ENCODE data around the gene PNLIP. TPM values are rescaled to one million over a fixed set of nuclear protein-coding genes. Genes with fewer than 3 reads are reported as not detected.

The PNLIP gene
- total RNA-seq, 2 donors from 2014 or later, result 5.0 TPM; not detected in 1

- peak; percentile 65 for DNase-seq
- no peaks in the 10 kb centered on the region for H3K27me3 ChIP-seq
- intact Hi-C loops (cut with DNase I), result no loop called here
- H3K27ac ChIP-seq, result peak overlapping the region; percentile 8
- H3K36me3 ChIP-seq, result no peaks in the 10 kb centered on the region
- H3K9ac ChIP-seq (ENCODE audit: low read depth in 2 of 2, low read length in 2 of 2), result peak overlapping the region in 1 of 2 donors; percentile 6
- TF ChIP-seq CTCF (IDR thresholded peaks at IDR 0.05), result no peak
- no peaks in the 10 kb centered on the region for H3K9me3 ChIP-seq
- peaks cover 5% of the 10 kb centered on the region for H3K4me1 ChIP-seq
- H3K4me3 ChIP-seq, result no peak overlapping the region
Measured at GRCh38 chr10:116589926-116590325, 44.2 kb downstream of the PNLIP start.

- no peak within 1 kb of the TSS for H3K4me3 ChIP-seq
- peak; percentile 58 for DNase-seq
- TF ChIP-seq CTCF (IDR thresholded peaks at IDR 0.05), result no peak
- H3K9ac ChIP-seq (ENCODE audit: low read depth in 2 of 2, low read length in 2 of 2), result peak within 1 kb of the TSS in 1 of 2 donors; percentile 23
- intact Hi-C loops (cut with DNase I), result no loop called here
- H3K27me3 ChIP-seq, result no peaks in the 10 kb centered on the region
- H3K36me3 ChIP-seq, result no peaks in the 10 kb centered on the region
- peaks cover 5% of the 10 kb centered on the region for H3K4me1 ChIP-seq
- no peaks in the 10 kb centered on the region for H3K9me3 ChIP-seq
- peak within 1 kb of the TSS; percentile 8 for H3K27ac ChIP-seq
Measured at GRCh38 chr10:116590590-116591444, 45.1 kb downstream of the PNLIP start, which contains the start of gene PNLIPRP1. TSS of gene PNLIPRP1 (plus strand) at chr10:116590959. CDS start at chr10:116591130, 171 bp downstream.

- intact Hi-C loops (cut with DNase I), result no loop called here
- DNase-seq, result no peak
Measured at GRCh38 chr10:116593139-116593740, 47.5 kb downstream of the PNLIP start.

GRCh38 chr10:116594525-116595035 lies 48.8 kb downstream of the PNLIP start:
- Histone ChIP-seq H3K36me3 (no peaks in the 10 kb centered on the region), H3K9ac (ENCODE audit: low read depth in 2 of 2, low read length in 2 of 2) (no peak overlapping the region), H3K4me3 (no peak overlapping the region), H3K27me3 (no peaks in the 10 kb centered on the region), H3K9me3 (no peaks in the 10 kb centered on the region), H3K4me1 (peaks cover 5% of the 10 kb centered on the region), H3K27ac (no peak overlapping the region)
- no peak for TF ChIP-seq CTCF (IDR thresholded peaks at IDR 0.05)
- no peak for DNase-seq
- intact Hi-C loops (cut with DNase I), result no loop called here

More at GRCh38 chr10:116593139-116593740, 47.5 kb downstream of the PNLIP start:
- Histone ChIP-seq H3K9ac (ENCODE audit: low read depth in 2 of 2, low read length in 2 of 2) (no peak overlapping the region), H3K4me3 (no peak overlapping the region), H3K36me3 (no peaks in the 10 kb centered on the region), H3K9me3 (no peaks in the 10 kb centered on the region), H3K27me3 (no peaks in the 10 kb centered on the region), H3K27ac (no peak overlapping the region), H3K4me1 (peaks cover 5% of the 10 kb centered on the region)
- no peak for TF ChIP-seq CTCF (IDR thresholded peaks at IDR 0.05)

- Histone ChIP-seq H3K36me3 (no peaks in the 10 kb centered on the region), H3K4me3 (no peak overlapping the region), H3K27me3 (no peaks in the 10 kb centered on the region), H3K4me1 (no peaks in the 10 kb centered on the region), H3K9me3 (no peaks in the 10 kb centered on the region), H3K27ac (no peak overlapping the region), H3K9ac (ENCODE audit: low read depth in 2 of 2, low read length in 2 of 2) (no peak overlapping the region)
- no peak for TF ChIP-seq CTCF (IDR thresholded peaks at IDR 0.05)
- intact Hi-C loops (cut with DNase I), result no loop called here
- no peak for DNase-seq
Measured at GRCh38 chr10:116596062-116596461, 50.3 kb downstream of the PNLIP start.
